ENCODE measurements around the gene ABHD11.

The ABHD11 gene

GRCh38 chr7:73746378-73746777 is 7.8 kb upstream of the ABHD11 start:
- H3K4me1 ChIP-seq: no peaks in the 10 kb centered on the region
- no peaks in the 10 kb centered on the region for H3K36me3 ChIP-seq
- TF ChIP-seq CTCF (IDR thresholded peaks at IDR 0.05; ENCODE audit: low read depth, low read length): no peak
- no peak for DNase-seq
- H3K27me3 ChIP-seq: no peaks in the 10 kb centered on the region
- H3K4me3 ChIP-seq (ENCODE audit: low read depth, low read length): no peak overlapping the region
- H3K9me3 ChIP-seq: no peaks in the 10 kb centered on the region

- Histone ChIP-seq H3K4me1 (no peaks in the 10 kb centered on the region), H3K9me3 (no peaks in the 10 kb centered on the region), H3K27me3 (no peaks in the 10 kb centered on the region), H3K36me3 (no peaks in the 10 kb centered on the region), H3K4me3 (ENCODE audit: low read depth, low read length) (no peak overlapping the region)
- no peak for TF ChIP-seq CTCF (IDR thresholded peaks at IDR 0.05; ENCODE audit: low read depth, low read length)
- DNase-seq: no peak
Measured at GRCh38 chr7:73742753-73743641, 4.4 kb upstream of the ABHD11 start.

- no peak overlapping the region for H3K4me3 ChIP-seq (ENCODE audit: low read depth, low read length)
- no peak for DNase-seq
- H3K36me3 ChIP-seq: no peaks in the 10 kb centered on the region
- no peaks in the 10 kb centered on the region for H3K4me1 ChIP-seq
- no peak for TF ChIP-seq CTCF (IDR thresholded peaks at IDR 0.05; ENCODE audit: low read depth, low read length)
- no peaks in the 10 kb centered on the region for H3K9me3 ChIP-seq
- no peaks in the 10 kb centered on the region for H3K27me3 ChIP-seq
Measured at GRCh38 chr7:73742338-73742752, 3.7 kb upstream of the ABHD11 start.

GRCh38 chr7:73741600-73741999 is 3.0 kb upstream of the ABHD11 start:
- H3K9me3 ChIP-seq: no peaks in the 10 kb centered on the region
- H3K36me3 ChIP-seq: no peaks in the 10 kb centered on the region
- TF ChIP-seq CTCF (IDR thresholded peaks at IDR 0.05; ENCODE audit: low read depth, low read length): no peak
- H3K27me3 ChIP-seq: no peaks in the 10 kb centered on the region
- DNase-seq: no peak
- no peaks in the 10 kb centered on the region for H3K4me1 ChIP-seq
- no peak overlapping the region for H3K4me3 ChIP-seq (ENCODE audit: low read depth, low read length)

GRCh38 chr7:73740771-73741170 is 2.2 kb upstream of the ABHD11 start:
- Histone ChIP-seq H3K9me3 (no peaks in the 10 kb centered on the region), H3K36me3 (no peaks in the 10 kb centered on the region), H3K4me3 (ENCODE audit: low read depth, low read length) (no peak overlapping the region), H3K27me3 (no peaks in the 10 kb centered on the region), H3K4me1 (no peaks in the 10 kb centered on the region)
- no peak for TF ChIP-seq CTCF (IDR thresholded peaks at IDR 0.05; ENCODE audit: low read depth, low read length)
- no peak for DNase-seq

GRCh38 chr7:73740212-73740611 is 1.6 kb upstream of the ABHD11 start:
- no peaks in the 10 kb centered on the region for H3K9me3 ChIP-seq
- H3K4me1 ChIP-seq: no peaks in the 10 kb centered on the region
- H3K27me3 ChIP-seq: no peaks in the 10 kb centered on the region
- DNase-seq: no peak
- H3K36me3 ChIP-seq: no peaks in the 10 kb centered on the region
- H3K4me3 ChIP-seq (ENCODE audit: low read depth, low read length): no peak overlapping the region
- no peak for TF ChIP-seq CTCF (IDR thresholded peaks at IDR 0.05; ENCODE audit: low read depth, low read length)

Data from BE2C (cell line).